HCT116 (cell line): Measurements from ENCODE around the gene RHBDF2. TPM values are rescaled to one million over a fixed set of nuclear protein-coding genes. Genes with fewer than 3 reads are reported as not detected.
A peak's percentile ranks its signal among the peaks of the same experiment; 100 is the strongest.

ENCODE experiments used
- ATAC-seq: fragments of 200-7000 bp; cut with Tn5 transposase; 2 replicates; pipeline ENCODE4 v1.9.1; 2020; ENCODE audit warnings: mild to moderate bottlenecking, moderate library complexity
- BruUV-seq: library from RNA; stranded (reverse); fragments of 400-500 nt; replicated peaks from 2 replicates; lab custom pipeline; 2021; lab: Mats Ljungman, UMichigan
- CTCF ChIA-PET: fragments of 300-600 bp; sonication (Branson Sonifier 250); formaldehyde crosslinking; loops from one replicate; lab custom pipeline; 2021; ENCODE audit warnings: antibody characterized with exemption; lab: Charles Lee
- POLR2A ChIA-PET: fragments of 300-600, 350-600 bp; sonication (Branson Sonifier 250); formaldehyde crosslinking; loops from one replicate; lab custom pipeline; 2021; ENCODE audit warnings: antibody characterized with exemption; lab: Charles Lee
- RAD21 ChIA-PET, 2 experiments: fragments of 300-600 bp; sonication (Branson Sonifier 250); formaldehyde crosslinking; loops; one replicate each; lab custom pipeline; 2023; ENCODE audit warnings: low total read pairs in 2 of 2; ENCODE audit not compliant: uncharacterized antibody in 2 of 2, unreplicated experiment in 2 of 2, low non-redundant PET in 1 of 2; lab: Charles Lee
- DNase-seq: peaks from one replicate; pipeline ENCODE4 v3.0.0-alpha.2; 2010; ENCODE audit warnings: low read depth, low spot score
- H2AFZ ChIP-seq: fragments of 200-600 bp; shearing (Covaris generic), sonication (generic); 2 replicates; pipeline ENCODE4 v1.6.1; 2017; ENCODE audit warnings: low read depth, mixed run types, mixed read lengths, antibody characterized with exemption, low read length; ENCODE audit not compliant: poor library complexity, severe bottlenecking
- H3K27ac ChIP-seq: 2 replicates; pipeline ENCODE4 v1.5.1; 2012; ENCODE audit warnings: low read depth, low read length
- H3K27me3 ChIP-seq: fragments of 200-600 bp; sonication (generic); 2 replicates; pipeline ENCODE4 v1.6.1; 2016; ENCODE audit warnings: mixed run types, low read length, mixed read lengths; ENCODE audit not compliant: insufficient read depth
- H3K36me3 ChIP-seq, 2 experiments: fragments of 200-500 bp in 1 of 2; fragments of 200-600 bp in 1 of 2; sonication (Bioruptor generic) in 1 of 2; sonication (generic) in 1 of 2; 2 replicates each; pipeline versions ENCODE4 v1.5.1 to v1.6.1; 2014 to 2016; ENCODE audit warnings: low read length in 2 of 2, inconsistent platforms in 1 of 2, mixed read lengths in 1 of 2, mixed run types in 1 of 2; ENCODE audit not compliant: insufficient read depth in 2 of 2, control insufficient read depth in 1 of 2
- H3K4me1 ChIP-seq, 2 experiments: fragments of 200-600 bp in 1 of 2; sonication (generic) in 1 of 2; 2 replicates each; pipeline versions ENCODE4 v1.5.1 to v1.6.1; 2012 to 2017; ENCODE audit warnings: low read length in 2 of 2, inconsistent platforms in 1 of 2, mild to moderate bottlenecking in 1 of 2, mixed read lengths in 1 of 2, mixed run types in 1 of 2, moderate library complexity in 1 of 2; ENCODE audit not compliant: insufficient read depth in 2 of 2, control insufficient read depth in 1 of 2
- H3K4me2 ChIP-seq: fragments of 200-600 bp; sonication (generic); 2 replicates; pipeline ENCODE4 v1.6.1; 2017; ENCODE audit warnings: mixed run types, low read length, mixed read lengths
- H3K4me3 ChIP-seq, 2 experiments: fragments of 200-600 bp in 1 of 2; sonication (generic) in 1 of 2; replicated peaks in 1 of 2; 2 replicates each; pipeline ENCODE4 v1.5.1; 2011 to 2016; ENCODE audit warnings: low read length in 2 of 2, control low read depth in 1 of 2, low read depth in 1 of 2, mild to moderate bottlenecking in 1 of 2, mixed read lengths in 1 of 2, mixed run types in 1 of 2
- H3K79me2 ChIP-seq: fragments of 200-600 bp; sonication (generic); 2 replicates; pipeline ENCODE4 v1.6.1; 2017; ENCODE audit warnings: mild to moderate bottlenecking, mixed run types, low read length, moderate library complexity, mixed read lengths; ENCODE audit not compliant: insufficient read depth
- H3K9ac ChIP-seq: fragments of 200-600 bp; sonication (generic); 2 replicates; pipeline ENCODE4 v1.6.1; 2016; ENCODE audit warnings: low read length, mixed read lengths
- H3K9me2 ChIP-seq: fragments of 200-600 bp; sonication (generic), shearing (Covaris generic); 2 replicates; pipeline ENCODE4 v1.6.1; 2017; ENCODE audit warnings: mixed run types, mild to moderate bottlenecking, moderate library complexity; ENCODE audit not compliant: insufficient read depth
- H3K9me3 ChIP-seq, 2 experiments: fragments of 200-500 bp in 1 of 2; fragments of 200-600 bp in 1 of 2; sonication (Bioruptor generic) in 1 of 2; sonication (generic) in 1 of 2; 2 replicates each; pipeline ENCODE4 v1.6.1; 2014 to 2017; ENCODE audit warnings: low read length in 2 of 2, mixed read lengths in 2 of 2, inconsistent platforms in 1 of 2, low read depth in 1 of 2, mild to moderate bottlenecking in 1 of 2, mixed run types in 1 of 2, moderate library complexity in 1 of 2; ENCODE audit not compliant: control insufficient read depth in 1 of 2, insufficient read depth in 1 of 2
- H4K20me1 ChIP-seq: fragments of 200-600 bp; sonication (generic), shearing (Covaris generic); 2 replicates; pipeline ENCODE4 v1.6.1; 2017; ENCODE audit warnings: mixed run types, mild to moderate bottlenecking, moderate library complexity; ENCODE audit not compliant: insufficient read depth
- ATF3 ChIP-seq: IDR thresholded peaks from 2 replicates; pipeline ENCODE4 v1.6.1; 2012
- CBX3 ChIP-seq: IDR thresholded peaks from 2 replicates; pipeline ENCODE4 v1.6.1; 2012; ENCODE audit warnings: low read depth
- CEBPB ChIP-seq: IDR thresholded peaks from 2 replicates; pipeline ENCODE4 v1.6.1; 2012; ENCODE audit warnings: low read depth
- CTCF ChIP-seq, 3 experiments: fragments of 200-600 bp in 1 of 3; sonication (generic) in 1 of 3; IDR thresholded peaks in 2 of 3; conservative IDR thresholded peaks in 1 of 3; 2 replicates each; pipeline ENCODE4 v1.5.1; 2012 to 2017; ENCODE audit warnings: low read depth in 2 of 3, low read length in 2 of 3, antibody characterized with exemption in 1 of 3, borderline replicate concordance in 1 of 3, control low read depth in 1 of 3, mild to moderate bottlenecking in 1 of 3, mixed read lengths in 1 of 3, mixed run types in 1 of 3, moderate library complexity in 1 of 3; ENCODE audit not compliant: insufficient read depth in 1 of 3
- ELF1 ChIP-seq: IDR thresholded peaks from 2 replicates; pipeline ENCODE4 v1.6.1; 2012; ENCODE audit warnings: low read depth, borderline replicate concordance
- EZH2 ChIP-seq: fragments of 200-600 bp; sonication (generic); IDR thresholded peaks from 2 replicates; pipeline ENCODE4 v1.6.1; 2017; ENCODE audit warnings: antibody characterized with exemption, mixed run types
- EZH2phosphoT487 ChIP-seq: fragments of 200-600 bp; IDR thresholded peaks from 2 replicates; pipeline ENCODE4 v1.6.1; 2018; ENCODE audit warnings: antibody characterized with exemption, borderline replicate concordance
- FOSL1 ChIP-seq: IDR thresholded peaks from 2 replicates; pipeline ENCODE4 v1.6.1; 2012; ENCODE audit warnings: low read depth
- JUND ChIP-seq: IDR thresholded peaks from 2 replicates; pipeline ENCODE4 v1.6.1; 2012
- POLR2A ChIP-seq: IDR thresholded peaks from 2 replicates; pipeline ENCODE4 v1.7.0; 2011; ENCODE audit warnings: borderline replicate concordance; ENCODE audit not compliant: insufficient read depth, insufficient read length; ENCODE audit errors: extremely low read depth
- RAD21 ChIP-seq: IDR thresholded peaks from 2 replicates; pipeline ENCODE4 v1.6.1; 2012; ENCODE audit warnings: low read depth, mild to moderate bottlenecking
- REST ChIP-seq: IDR thresholded peaks from 2 replicates; pipeline ENCODE4 v1.6.1; 2012; ENCODE audit warnings: low read depth
- SIN3A ChIP-seq: IDR thresholded peaks from 2 replicates; pipeline ENCODE4 v1.6.1; 2012; ENCODE audit warnings: low read depth
- TCF7L2 ChIP-seq: IDR thresholded peaks from 2 replicates; pipeline ENCODE4 v1.7.0; 2011; ENCODE audit warnings: borderline replicate concordance, inconsistent platforms; ENCODE audit not compliant: insufficient read depth, insufficient read length; ENCODE audit errors: extremely low read depth
- ZNF274 ChIP-seq: fragments of 200-500 bp; sonication (Bioruptor generic); IDR thresholded peaks from 2 replicates; pipeline ENCODE4 v1.6.1; 2014; ENCODE audit warnings: mild to moderate bottlenecking, low read depth, low read length, inconsistent platforms
- intact Hi-C: fragments of 100-400 bp; cut with micrococcal nuclease; formaldehyde crosslinking; loops from 2 replicates; pipeline ENCODE4 v1.10.0; 2022
- total RNA-seq: library from RNA; stranded (reverse); gene quantifications from one replicate; pipeline ENCODE4 v1.2.1, GENCODE V29; 2021; ENCODE audit not compliant: unreplicated experiment

Gene RHBDF2
- total RNA-seq, 1 experiment from 2014 or later: 61.1 TPM

- H4K20me1 ChIP-seq: peaks cover 5% of the 10 kb centered on the region; the same call in 1 of the 2 replicates
- peaks cover 32 to 39% of the 10 kb centered on the region in 2 experiments for H3K4me1 ChIP-seq
- BruUV-seq: no TSS peak
- no peaks in the 10 kb centered on the region; a peak in 1 of 4 replicates for H3K36me3 ChIP-seq
- DNase-seq (no peak), ATAC-seq (no peak)
- peak overlapping the region; percentile 97 for H3K4me2 ChIP-seq
- peak overlapping the region; percentile 82 for H3K9ac ChIP-seq
- H3K9me3 ChIP-seq: no peaks in the 10 kb centered on the region
- no peaks in the 10 kb centered on the region for H3K9me2 ChIP-seq
- no peaks in the 10 kb centered on the region for H3K27me3 ChIP-seq
- intact Hi-C loops: no loop called here
- H3K4me3 ChIP-seq: peak overlapping the region; percentile 92 to 100
- no peak overlapping the region for H2AFZ ChIP-seq
- peaks cover 56% of the 10 kb centered on the region for H3K79me2 ChIP-seq
- CTCF ChIA-PET: interaction anchor here (0.5 to 2.2 kb wide), 4 partner anchors 24 to 616 kb away, joined by 3 to 12 read pairs (median 4); no protein-coding TSS in a partner anchor
- TF ChIP-seq CBX3 (no peak), JUND (no peak), TCF7L2 (peak; percentile 90), ZNF274 (no peak)
- POLR2A ChIA-PET: interaction anchor here (0.9 to 1.6 kb wide), 4 partner anchors 41 to 145 kb away, joined by 3 to 7 read pairs (median 3); partner anchors contain the start of gene PRPSAP1
- peak overlapping the region; percentile 96 for H3K27ac ChIP-seq
- RAD21 ChIA-PET: no interaction called here
Observed at GRCh38 chr17:76499267-76499667, 2.0 kb downstream of the RHBDF2 start.

- Histone ChIP-seq H3K4me2 (peak overlapping the region; percentile 97), H3K79me2 (peaks cover 56% of the 10 kb centered on the region), H4K20me1 (peaks cover 5% of the 10 kb centered on the region; the same call in 1 of the 2 replicates), H3K9me2 (no peaks in the 10 kb centered on the region), H2AFZ (no peak overlapping the region), H3K36me3 (no peaks in the 10 kb centered on the region; a peak in 1 of 4 replicates), H3K9me3 (no peaks in the 10 kb centered on the region), H3K27me3 (no peaks in the 10 kb centered on the region), H3K27ac (peak overlapping the region; percentile 96), H3K4me3 (peak overlapping the region; percentile 92 to 100), H3K4me1 (peaks cover 30 to 37% of the 10 kb centered on the region in 2 experiments), H3K9ac (peak overlapping the region; percentile 82)
- CTCF ChIA-PET: interaction anchor here (1.3 to 2.2 kb wide), 3 partner anchors 24 to 133 kb away, joined by 3 to 12 read pairs (median 6); no protein-coding TSS in a partner anchor
- RAD21 ChIA-PET: no interaction called here
- ATAC-seq (no peak), DNase-seq (no peak)
- intact Hi-C loops: no loop called here
- BruUV-seq: no TSS peak
- POLR2A ChIA-PET: interaction anchor here (1.0 to 1.6 kb wide), 3 partner anchors 40 to 145 kb away, joined by 3 to 7 read pairs (median 3); partner anchors contain the start of gene PRPSAP1
- TF ChIP-seq TCF7L2 (no peak), EZH2 (no peak), POLR2A (no peak), ATF3 (no peak), CEBPB (no peak), REST (no peak), CTCF (IDR thresholded peaks at IDR 0.05 in 2 of 3, conservative IDR thresholded peaks at IDR 0.05 in 1 of 3; ENCODE audit: borderline replicate concordance in 1 of 3, insufficient read depth in 1 of 3, low read depth in 2 of 3, low read length in 2 of 3) (no peak), CBX3 (no peak), EZH2phosphoT487 (no peak), RAD21 (no peak), ELF1 (no peak), JUND (no peak), SIN3A (no peak), FOSL1 (no peak)
Observed at GRCh38 chr17:76498876-76499251, 2.4 kb downstream of the RHBDF2 start.
